ENCODE results near the gene RPS3.
"Not testable (repeated sequence)": the region's sequence is repeated elsewhere in the genome, so short reads cannot be mapped to it uniquely, and the experiment has no call there.

Gene RPS3

DNA sequence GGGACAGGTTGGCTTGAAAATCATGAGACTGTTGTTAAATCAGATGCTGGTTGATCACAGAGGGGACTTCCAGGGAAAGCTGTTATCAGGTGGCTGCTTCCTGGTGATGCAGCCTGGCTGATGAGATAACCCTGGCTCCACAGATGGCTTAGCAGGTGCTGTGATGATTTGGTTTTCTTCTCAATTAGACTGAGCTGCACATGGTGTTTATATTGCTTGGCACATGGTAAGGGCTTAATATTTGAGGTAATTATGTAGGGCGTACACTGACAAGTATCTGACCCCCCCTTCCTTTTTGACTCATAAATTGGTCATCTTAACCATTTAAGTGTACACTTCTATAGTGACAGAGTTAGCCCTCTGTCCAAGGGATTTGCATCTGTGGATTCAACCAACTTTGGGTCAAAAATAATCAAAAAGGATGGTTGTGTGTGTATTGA lies 7.0 kb downstream of the RPS3 start:
- no peaks in the 10 kb centered on the region for H3K4me1 ChIP-seq (ENCODE audit: control insufficient read depth, insufficient read depth, low read length)
- no peaks in the 10 kb centered on the region for H3K27me3 ChIP-seq (ENCODE audit: control insufficient read depth, insufficient read depth, low read length)
- no peak overlapping the region for H3K27ac ChIP-seq (ENCODE audit: low read depth, low read length)
- H3K9ac ChIP-seq (ENCODE audit: low read length), result no peak overlapping the region
- H3K36me3 ChIP-seq (ENCODE audit: control insufficient read depth, insufficient read depth, low read length), result peaks cover 32% of the 10 kb centered on the region
- H3K4me3 ChIP-seq (ENCODE audit: low read length), result no peak overlapping the region

DNA sequence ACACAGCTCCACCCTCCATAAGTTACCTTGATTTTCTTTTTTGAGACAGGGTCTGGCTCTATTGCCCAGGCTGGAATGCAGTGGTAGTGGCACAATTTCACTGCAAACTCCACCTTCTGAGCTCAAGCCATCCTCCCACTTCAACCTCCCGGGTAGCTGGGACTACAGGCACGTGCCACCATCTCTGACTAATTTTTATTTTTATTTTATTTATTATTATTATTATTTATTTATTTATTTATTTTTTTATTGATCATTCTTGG lies 9.6 kb downstream of the RPS3 start:
- H3K36me3 ChIP-seq (ENCODE audit: control insufficient read depth, insufficient read depth, low read length), result peaks cover 24% of the 10 kb centered on the region
- no peak overlapping the region for H3K4me3 ChIP-seq (ENCODE audit: low read length)
- H3K9ac ChIP-seq (ENCODE audit: low read length), result no peak overlapping the region
- no peaks in the 10 kb centered on the region for H3K4me1 ChIP-seq (ENCODE audit: control insufficient read depth, insufficient read depth, low read length)
- no peak overlapping the region for H3K27ac ChIP-seq (ENCODE audit: low read depth, low read length)
- no peaks in the 10 kb centered on the region for H3K27me3 ChIP-seq (ENCODE audit: control insufficient read depth, insufficient read depth, low read length)

- not testable (repeated sequence) for H3K27ac ChIP-seq (ENCODE audit: low read depth, low read length); H3K9ac ChIP-seq (ENCODE audit: low read length); H3K27me3 ChIP-seq (ENCODE audit: control insufficient read depth, insufficient read depth, low read length); H3K4me3 ChIP-seq (ENCODE audit: low read length); H3K4me1 ChIP-seq (ENCODE audit: control insufficient read depth, insufficient read depth, low read length)
- peaks cover 20% of the 10 kb centered on the region for H3K36me3 ChIP-seq (ENCODE audit: control insufficient read depth, insufficient read depth, low read length)
Observed at GRCh38 chr11:75409971-75410370, 10.7 kb downstream of the RPS3 start.

DNA sequence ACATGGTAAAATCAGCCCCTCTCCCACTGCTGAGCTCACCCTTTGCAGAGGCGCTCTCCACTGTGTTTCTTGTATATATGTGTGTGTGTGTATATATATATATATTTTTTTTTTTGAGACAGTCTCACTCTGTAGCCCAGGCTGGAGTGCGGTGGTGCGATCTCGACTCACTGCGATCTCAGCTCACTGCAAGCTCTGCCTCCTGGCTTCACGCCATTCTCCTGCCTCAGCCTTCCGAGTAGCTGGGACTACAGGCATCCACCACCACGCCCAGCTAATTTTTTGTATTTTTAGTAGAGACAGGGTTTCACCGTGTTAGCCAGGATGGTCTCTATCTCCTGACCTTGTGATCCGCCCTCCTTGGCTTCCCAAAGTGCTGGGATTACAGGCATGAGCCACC lies 13.8 kb downstream of the RPS3 start:
- H3K9ac ChIP-seq (ENCODE audit: low read length); H3K4me3 ChIP-seq (ENCODE audit: low read length); H3K27ac ChIP-seq (ENCODE audit: low read depth, low read length); H3K4me1 ChIP-seq (ENCODE audit: control insufficient read depth, insufficient read depth, low read length); H3K36me3 ChIP-seq (ENCODE audit: control insufficient read depth, insufficient read depth, low read length); H3K27me3 ChIP-seq (ENCODE audit: control insufficient read depth, insufficient read depth, low read length): not testable (repeated sequence)

- Histone ChIP-seq H3K4me1 (ENCODE audit: control insufficient read depth, insufficient read depth, low read length) (no peaks in the 10 kb centered on the region), H3K9ac (ENCODE audit: low read length) (no peak overlapping the region), H3K4me3 (ENCODE audit: low read length) (no peak overlapping the region), H3K27ac (ENCODE audit: low read depth, low read length) (no peak overlapping the region), H3K27me3 (ENCODE audit: control insufficient read depth, insufficient read depth, low read length) (no peaks in the 10 kb centered on the region), H3K36me3 (ENCODE audit: control insufficient read depth, insufficient read depth, low read length) (peaks cover 9% of the 10 kb centered on the region)
Observed at GRCh38 chr11:75413864-75414263, 14.5 kb downstream of the RPS3 start.

DNA sequence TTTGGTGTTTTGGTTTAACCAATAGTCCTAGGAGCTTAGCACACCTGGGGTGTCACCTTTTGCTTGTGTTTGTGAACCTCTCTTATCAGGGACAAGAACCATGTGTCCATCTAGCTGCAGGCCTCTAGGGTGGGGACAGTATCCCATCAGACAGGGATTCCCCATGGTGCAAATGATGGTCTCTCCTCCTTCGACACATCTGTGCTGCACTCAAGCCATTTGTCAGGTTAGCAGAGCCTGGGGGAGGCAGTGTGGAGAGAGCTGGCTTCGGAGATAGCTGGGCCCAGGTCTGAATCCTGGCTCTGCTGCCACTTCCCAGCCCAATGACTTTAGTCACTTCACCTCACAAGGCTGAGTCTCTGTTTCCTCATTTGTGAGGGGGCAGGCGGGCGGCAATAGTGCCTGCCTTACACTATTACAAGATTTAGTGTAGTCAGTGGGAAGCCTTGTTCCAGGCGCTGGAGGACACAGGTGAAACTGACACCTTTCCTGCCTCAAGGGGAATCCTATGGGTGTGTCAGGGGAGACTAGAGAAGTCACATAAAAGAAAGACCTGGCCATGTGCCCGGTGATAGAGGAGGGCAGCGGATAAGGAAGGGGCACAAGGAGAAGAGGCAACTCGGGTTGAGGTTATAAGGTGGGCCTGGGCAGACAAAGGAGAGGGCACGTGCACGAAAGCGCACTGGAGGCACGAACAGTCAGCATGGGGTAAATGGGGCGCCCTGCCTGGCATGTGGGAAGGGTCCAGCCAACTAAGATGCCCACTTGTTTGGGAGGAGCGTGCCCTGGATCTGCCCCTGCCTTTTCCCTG lies 21.1 kb downstream of the RPS3 start:
- H3K36me3 ChIP-seq (ENCODE audit: control insufficient read depth, insufficient read depth, low read length), result no peaks in the 10 kb centered on the region
- no peak overlapping the region for H3K9ac ChIP-seq (ENCODE audit: low read length)
- no peak overlapping the region for H3K27ac ChIP-seq (ENCODE audit: low read depth, low read length)

DNA sequence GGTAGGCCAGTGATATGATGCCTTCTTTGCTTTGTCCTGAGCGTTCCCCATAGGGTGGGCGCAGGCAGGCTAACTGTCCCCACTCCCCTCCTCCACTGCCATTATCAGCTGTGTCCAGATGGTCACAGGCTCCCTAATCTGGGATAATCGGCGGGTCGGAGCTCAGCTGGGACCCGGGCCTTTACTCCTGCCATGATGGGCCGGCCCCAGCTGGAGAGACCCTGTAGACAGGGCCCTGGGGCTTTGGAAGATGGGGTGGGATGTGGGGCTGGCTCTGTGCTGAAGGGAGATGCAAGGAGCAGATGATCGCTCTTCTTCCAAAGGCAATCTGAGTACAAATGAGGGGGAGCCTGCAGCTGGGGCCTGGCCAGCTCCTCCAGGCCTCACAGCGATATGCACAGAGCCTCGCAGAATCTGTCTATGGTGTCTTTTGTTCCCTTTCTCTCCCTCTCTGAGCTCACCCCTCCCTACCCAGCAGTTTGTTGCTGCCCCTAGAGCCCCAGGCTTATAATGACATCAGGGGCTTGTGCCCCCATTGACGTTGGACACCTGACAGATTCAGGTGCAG lies 21.8 kb downstream of the RPS3 start:
- H3K4me1 ChIP-seq (ENCODE audit: control insufficient read depth, insufficient read depth, low read length), result no peaks in the 10 kb centered on the region
- H3K27me3 ChIP-seq (ENCODE audit: control insufficient read depth, insufficient read depth, low read length), result no peaks in the 10 kb centered on the region
- H3K9ac ChIP-seq (ENCODE audit: low read length), result no peak overlapping the region
- no peak overlapping the region for H3K4me3 ChIP-seq (ENCODE audit: low read length)
- H3K36me3 ChIP-seq (ENCODE audit: control insufficient read depth, insufficient read depth, low read length), result no peaks in the 10 kb centered on the region
- no peak overlapping the region for H3K27ac ChIP-seq (ENCODE audit: low read depth, low read length)

More for the DNA sequence above, 21.1 kb downstream of the RPS3 start:
- Histone ChIP-seq H3K4me1 (ENCODE audit: control insufficient read depth, insufficient read depth, low read length) (no peaks in the 10 kb centered on the region), H3K4me3 (ENCODE audit: low read length) (no peak overlapping the region), H3K27me3 (ENCODE audit: control insufficient read depth, insufficient read depth, low read length) (no peaks in the 10 kb centered on the region)

DNA sequence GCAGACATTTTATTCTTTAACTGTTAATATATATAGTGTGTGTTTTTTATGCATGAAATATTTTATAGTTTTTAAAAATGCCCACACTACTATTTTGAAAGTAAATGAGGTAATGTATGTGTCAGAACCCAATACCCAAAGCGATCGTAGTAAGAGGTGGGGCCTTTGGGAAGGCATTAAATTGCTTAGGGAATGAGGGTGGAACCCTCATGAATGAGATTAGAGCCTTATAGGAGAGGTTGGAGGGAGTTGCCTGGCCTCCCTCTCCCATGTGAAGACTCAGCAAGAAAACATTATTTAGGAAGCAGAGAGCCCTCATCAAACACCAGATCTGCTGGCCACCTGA lies 22.6 kb downstream of the RPS3 start:
- Histone ChIP-seq H3K27ac (ENCODE audit: low read depth, low read length) (no peak overlapping the region), H3K9ac (ENCODE audit: low read length) (no peak overlapping the region), H3K27me3 (ENCODE audit: control insufficient read depth, insufficient read depth, low read length) (no peaks in the 10 kb centered on the region), H3K4me3 (ENCODE audit: low read length) (no peak overlapping the region), H3K4me1 (ENCODE audit: control insufficient read depth, insufficient read depth, low read length) (no peaks in the 10 kb centered on the region), H3K36me3 (ENCODE audit: control insufficient read depth, insufficient read depth, low read length) (no peaks in the 10 kb centered on the region)

DNA sequence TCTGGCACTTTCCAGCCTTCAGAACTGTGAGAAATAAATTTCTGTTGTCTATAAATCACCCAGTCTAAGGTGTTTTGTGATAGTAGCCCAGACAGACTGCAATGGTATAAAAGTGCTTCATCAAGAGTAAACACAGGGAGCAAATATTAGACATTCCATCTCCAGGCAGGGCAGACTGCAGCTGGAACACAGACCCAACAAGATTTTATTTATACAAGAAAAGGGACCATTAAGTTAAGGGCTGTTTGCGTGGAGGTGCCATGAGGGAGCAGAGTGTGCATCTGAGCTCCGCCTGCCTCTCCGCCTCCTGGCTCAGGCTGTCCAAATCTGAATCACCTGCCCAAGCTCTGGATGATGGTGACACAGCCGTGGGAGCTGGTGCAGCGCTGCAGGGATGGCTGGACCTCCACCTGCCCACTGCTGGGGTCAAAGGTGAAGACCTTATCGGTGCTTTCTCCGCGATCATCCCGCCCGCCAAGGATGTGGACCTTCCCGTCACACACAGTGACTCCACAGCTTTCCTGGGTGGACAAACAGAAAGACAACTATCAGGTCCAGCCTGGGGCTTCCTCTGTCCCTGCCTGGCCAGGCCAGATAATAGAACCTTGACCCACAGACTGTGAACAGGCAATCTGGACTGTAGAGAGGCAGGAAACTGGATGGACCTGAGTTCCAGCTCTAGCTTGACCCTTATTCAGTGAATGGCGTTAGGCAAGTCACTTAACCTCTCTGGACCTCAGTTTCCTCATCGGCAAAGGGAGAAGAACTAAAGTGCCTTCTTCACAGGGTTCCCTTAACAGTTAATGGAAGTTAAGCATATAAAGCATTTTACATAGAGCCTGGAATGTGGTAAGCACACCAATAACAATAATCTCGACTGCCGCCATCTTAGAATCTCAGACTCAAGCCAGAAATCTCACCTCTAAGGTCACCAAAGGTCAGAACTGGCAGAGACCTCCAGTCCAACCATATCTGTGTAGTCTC lies 23.2 kb downstream of the RPS3 start:
- Histone ChIP-seq H3K4me3 (ENCODE audit: low read length) (no peak overlapping the region), H3K27ac (ENCODE audit: low read depth, low read length) (no peak overlapping the region), H3K9ac (ENCODE audit: low read length) (no peak overlapping the region), H3K27me3 (ENCODE audit: control insufficient read depth, insufficient read depth, low read length) (no peaks in the 10 kb centered on the region), H3K4me1 (ENCODE audit: control insufficient read depth, insufficient read depth, low read length) (no peaks in the 10 kb centered on the region), H3K36me3 (ENCODE audit: control insufficient read depth, insufficient read depth, low read length) (no peaks in the 10 kb centered on the region)

GRCh38 chr11:75423721-75424120 lies 24.4 kb downstream of the RPS3 start:
- Histone ChIP-seq H3K27me3 (ENCODE audit: control insufficient read depth, insufficient read depth, low read length) (no peaks in the 10 kb centered on the region), H3K4me3 (ENCODE audit: low read length) (no peak overlapping the region), H3K36me3 (ENCODE audit: control insufficient read depth, insufficient read depth, low read length) (no peaks in the 10 kb centered on the region), H3K9ac (ENCODE audit: low read length) (no peak overlapping the region), H3K27ac (ENCODE audit: low read depth, low read length) (no peak overlapping the region), H3K4me1 (ENCODE audit: control insufficient read depth, insufficient read depth, low read length) (no peaks in the 10 kb centered on the region)

GRCh38 chr11:75424396-75424795 lies 25.1 kb downstream of the RPS3 start:
- H3K4me1 ChIP-seq (ENCODE audit: control insufficient read depth, insufficient read depth, low read length), result no peaks in the 10 kb centered on the region
- no peak overlapping the region for H3K4me3 ChIP-seq (ENCODE audit: low read length)
- no peak overlapping the region for H3K27ac ChIP-seq (ENCODE audit: low read depth, low read length)
- H3K36me3 ChIP-seq (ENCODE audit: control insufficient read depth, insufficient read depth, low read length), result no peaks in the 10 kb centered on the region
- H3K27me3 ChIP-seq (ENCODE audit: control insufficient read depth, insufficient read depth, low read length), result peaks cover 6% of the 10 kb centered on the region
- no peak overlapping the region for H3K9ac ChIP-seq (ENCODE audit: low read length)

DNA sequence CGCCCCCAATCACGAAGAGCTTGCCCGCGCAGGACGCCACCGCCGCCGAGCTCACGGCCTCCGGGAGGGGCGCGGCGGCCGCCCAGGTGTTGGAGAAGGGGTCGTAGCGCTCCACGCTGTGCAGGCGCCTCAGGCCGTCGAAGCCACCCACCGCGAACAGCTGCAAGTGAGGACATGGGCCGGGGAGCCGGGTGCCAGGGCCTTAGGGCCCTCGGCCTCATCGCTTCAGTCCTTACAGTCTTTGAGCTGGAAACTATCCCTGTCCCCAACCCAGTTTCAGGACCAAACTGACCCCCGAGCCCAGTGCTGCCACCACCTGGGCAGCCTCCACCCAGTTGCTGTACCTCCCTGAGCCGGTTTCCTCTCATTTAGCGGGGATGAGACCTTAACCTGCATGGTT lies 26.1 kb downstream of the RPS3 start:
- Histone ChIP-seq H3K27me3 (ENCODE audit: control insufficient read depth, insufficient read depth, low read length) (peaks cover 10% of the 10 kb centered on the region), H3K36me3 (ENCODE audit: control insufficient read depth, insufficient read depth, low read length) (no peaks in the 10 kb centered on the region), H3K4me3 (ENCODE audit: low read length) (no peak overlapping the region), H3K4me1 (ENCODE audit: control insufficient read depth, insufficient read depth, low read length) (no peaks in the 10 kb centered on the region), H3K27ac (ENCODE audit: low read depth, low read length) (no peak overlapping the region), H3K9ac (ENCODE audit: low read length) (no peak overlapping the region)

Data from rectal smooth muscle tissue (tissue), 1 donor.